T-helper 1 cell (primary cell): ENCODE results near the gene RBBP6.
"Not testable (repeated sequence)": the region's sequence is repeated elsewhere in the genome, so short reads cannot be mapped to it uniquely, and the experiment has no call there.

Source experiments
- DNase-seq, 5 donors: peaks; one replicate each; pipeline ENCODE4 v3.0.0-alpha.2; 2012 to 2020
- total RNA-seq, 4 donors: gene quantifications; one replicate each; lab custom pipeline; 2026; lab: John Stamatoyannopoulos, UW

RBBP6 gene, protein sequence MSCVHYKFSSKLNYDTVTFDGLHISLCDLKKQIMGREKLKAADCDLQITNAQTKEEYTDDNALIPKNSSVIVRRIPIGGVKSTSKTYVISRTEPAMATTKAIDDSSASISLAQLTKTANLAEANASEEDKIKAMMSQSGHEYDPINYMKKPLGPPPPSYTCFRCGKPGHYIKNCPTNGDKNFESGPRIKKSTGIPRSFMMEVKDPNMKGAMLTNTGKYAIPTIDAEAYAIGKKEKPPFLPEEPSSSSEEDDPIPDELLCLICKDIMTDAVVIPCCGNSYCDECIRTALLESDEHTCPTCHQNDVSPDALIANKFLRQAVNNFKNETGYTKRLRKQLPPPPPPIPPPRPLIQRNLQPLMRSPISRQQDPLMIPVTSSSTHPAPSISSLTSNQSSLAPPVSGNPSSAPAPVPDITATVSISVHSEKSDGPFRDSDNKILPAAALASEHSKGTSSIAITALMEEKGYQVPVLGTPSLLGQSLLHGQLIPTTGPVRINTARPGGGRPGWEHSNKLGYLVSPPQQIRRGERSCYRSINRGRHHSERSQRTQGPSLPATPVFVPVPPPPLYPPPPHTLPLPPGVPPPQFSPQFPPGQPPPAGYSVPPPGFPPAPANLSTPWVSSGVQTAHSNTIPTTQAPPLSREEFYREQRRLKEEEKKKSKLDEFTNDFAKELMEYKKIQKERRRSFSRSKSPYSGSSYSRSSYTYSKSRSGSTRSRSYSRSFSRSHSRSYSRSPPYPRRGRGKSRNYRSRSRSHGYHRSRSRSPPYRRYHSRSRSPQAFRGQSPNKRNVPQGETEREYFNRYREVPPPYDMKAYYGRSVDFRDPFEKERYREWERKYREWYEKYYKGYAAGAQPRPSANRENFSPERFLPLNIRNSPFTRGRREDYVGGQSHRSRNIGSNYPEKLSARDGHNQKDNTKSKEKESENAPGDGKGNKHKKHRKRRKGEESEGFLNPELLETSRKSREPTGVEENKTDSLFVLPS (N-terminal part only)
- 160 to 205 (median 168) reads per million in 4 donors for total RNA-seq

DNA sequence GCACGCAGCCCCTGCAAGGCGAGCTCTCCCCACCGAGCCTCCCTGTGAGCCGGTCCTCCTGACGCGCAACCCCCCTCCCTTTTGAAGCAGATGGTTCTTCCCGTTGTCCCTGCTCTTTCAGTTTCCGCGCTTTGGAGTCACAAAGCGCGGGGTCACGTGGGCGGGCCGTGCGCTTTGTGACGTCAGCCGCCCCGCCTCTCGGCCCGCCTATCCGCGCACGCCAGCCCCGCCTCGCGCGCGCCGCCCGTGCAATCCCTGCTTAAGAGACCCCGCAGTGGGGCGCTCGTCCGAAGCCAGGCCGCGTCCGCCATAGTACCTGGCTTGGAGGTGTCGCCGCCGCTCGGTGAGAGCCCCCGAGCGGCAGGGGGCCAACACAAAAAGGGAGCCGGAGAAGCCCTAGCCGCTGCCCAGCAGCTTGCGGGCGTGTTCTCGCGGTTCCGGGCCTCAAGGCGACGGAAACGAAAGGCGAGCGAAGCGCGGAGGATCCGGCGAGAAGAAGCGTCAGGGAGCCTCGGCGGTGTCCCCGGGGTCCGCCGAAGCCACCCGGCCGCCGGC, at the start of gene RBBP6:
TSS of gene RBBP6 (plus strand) at position 272 of the 555 bp plus-strand sequence. CDS start 1,061 bp downstream, outside the sequence.
- peak; percentile 87 to 95 (median 90) for DNase-seq

DNA sequence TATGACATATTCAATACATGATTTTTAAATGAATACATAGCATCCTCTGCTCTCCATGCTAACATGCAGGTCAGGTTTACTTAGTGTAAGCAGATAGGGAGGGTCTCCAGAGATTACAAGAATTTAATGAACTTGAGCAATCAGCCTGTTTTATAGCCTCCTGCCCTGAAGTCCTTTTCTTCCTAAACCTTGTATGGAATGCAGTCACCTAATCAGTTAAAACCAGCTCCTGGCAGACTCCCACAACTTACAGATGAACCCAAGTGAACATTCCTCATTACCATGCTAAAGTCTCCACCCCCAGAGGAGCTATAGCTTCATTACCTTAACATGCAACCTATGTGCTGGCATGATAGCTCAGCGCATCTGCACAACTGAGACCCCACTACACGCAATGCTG, 48.5 kb upstream of the RBBP6 start:
- no peak for DNase-seq

DNA sequence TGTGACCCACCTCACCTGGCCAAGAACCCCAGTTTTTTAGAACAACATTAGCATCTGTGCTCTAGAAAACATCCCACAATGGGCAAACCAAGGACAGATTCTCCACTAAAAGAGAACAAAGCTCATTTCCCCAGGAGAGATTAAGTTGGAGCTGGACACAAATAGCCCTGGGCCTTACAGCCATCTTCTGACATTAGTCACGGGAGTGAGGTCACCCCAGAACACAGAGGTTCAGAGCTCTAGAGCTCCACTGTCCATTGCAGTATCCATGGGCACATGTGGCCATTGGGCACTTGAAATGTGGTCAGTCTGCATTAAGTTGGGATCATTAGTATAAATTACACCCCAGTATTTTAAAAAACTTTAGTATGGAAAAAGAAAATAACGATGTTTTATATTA, 47.6 kb upstream of the RBBP6 start:
- DNase-seq = no peak

DNA sequence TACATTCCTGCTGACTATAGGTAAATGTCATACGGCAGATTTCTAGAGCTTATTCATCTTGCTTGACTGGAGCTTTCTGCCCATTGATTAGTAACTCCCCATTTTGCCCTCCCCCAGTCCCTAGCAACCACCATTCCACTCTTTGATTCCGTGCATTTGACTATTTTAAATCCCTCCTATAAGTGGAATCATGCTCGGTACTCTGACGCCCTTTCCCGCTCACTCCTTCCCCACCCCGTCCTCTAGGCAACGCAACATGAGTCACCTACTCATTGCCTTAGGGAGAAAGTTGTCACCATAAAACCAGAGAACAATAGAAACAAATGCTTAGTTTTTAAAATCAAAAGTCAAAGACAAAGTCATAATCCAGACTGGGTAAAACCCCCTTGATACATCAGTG, 45.5 kb upstream of the RBBP6 start:
- DNase-seq = no peak

DNA sequence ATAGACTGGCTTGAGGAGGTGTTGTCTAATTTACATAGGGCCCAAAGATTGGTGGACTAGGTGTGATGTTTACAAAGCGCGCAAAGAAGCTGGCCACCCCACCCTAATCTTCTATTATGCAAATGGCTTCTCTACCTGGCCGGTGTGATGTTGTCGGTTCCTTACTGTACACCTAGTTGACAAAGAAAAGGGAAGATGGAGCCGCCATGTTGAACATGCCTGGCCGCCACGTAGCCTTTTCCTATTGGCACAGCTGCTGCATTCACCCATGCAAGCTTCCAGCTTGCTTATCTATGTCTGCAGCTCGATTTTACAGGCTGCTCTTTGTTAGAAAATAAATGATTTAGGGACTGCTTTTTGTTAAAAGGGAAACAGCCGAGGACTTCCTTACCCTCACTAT, 44.2 kb upstream of the RBBP6 start:
- not testable (repeated sequence) for DNase-seq

DNA sequence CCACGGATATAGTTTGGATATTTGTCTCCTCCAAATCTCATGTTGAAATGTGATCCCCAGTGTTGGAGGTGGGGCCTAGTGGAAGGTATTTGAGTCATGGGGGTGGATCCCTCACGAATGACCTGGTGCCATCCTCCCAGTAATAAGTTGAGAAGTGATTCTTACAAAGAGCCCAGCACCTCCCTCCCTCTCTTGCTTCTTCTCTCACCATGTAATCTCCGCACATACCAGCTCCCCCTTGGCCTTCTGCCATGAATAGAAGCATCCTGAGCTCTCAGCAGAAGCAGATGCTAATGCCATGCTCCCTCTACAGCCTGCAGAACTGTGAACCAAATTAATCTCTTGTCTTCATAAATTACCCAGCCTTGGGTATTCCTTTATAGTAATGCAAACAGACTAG, 41.9 kb upstream of the RBBP6 start:
- DNase-seq = no peak

DNA sequence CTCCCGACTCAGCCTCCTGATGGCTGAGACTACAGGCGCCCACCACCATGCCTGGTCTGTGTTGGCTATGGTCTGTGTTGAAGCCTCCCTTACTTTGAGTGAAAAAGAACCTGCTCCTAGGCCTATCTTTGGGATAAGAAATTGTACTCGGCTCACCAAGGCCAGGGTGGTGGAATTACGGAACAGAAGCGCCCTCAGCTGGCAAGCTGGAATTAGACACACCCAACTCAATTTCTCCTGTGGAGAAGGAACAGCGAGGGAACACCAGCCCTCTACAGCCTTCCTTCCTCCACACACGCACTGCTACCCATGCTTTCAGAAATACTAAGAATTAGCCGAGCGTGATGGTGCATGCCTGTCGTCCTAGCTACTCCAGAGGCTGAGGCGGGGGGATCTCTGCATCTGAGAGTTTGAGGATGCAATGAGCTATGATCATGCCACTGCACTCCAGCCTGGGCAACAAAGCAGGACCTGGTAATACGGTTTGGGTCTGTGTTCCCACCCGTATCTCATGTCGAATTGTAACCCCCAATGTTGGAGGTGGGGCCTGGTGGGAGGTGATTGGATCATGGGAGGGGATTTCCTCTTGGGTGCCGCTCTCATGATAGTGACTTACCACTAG, 40.1 kb upstream of the RBBP6 start:
- no peak for DNase-seq

DNA sequence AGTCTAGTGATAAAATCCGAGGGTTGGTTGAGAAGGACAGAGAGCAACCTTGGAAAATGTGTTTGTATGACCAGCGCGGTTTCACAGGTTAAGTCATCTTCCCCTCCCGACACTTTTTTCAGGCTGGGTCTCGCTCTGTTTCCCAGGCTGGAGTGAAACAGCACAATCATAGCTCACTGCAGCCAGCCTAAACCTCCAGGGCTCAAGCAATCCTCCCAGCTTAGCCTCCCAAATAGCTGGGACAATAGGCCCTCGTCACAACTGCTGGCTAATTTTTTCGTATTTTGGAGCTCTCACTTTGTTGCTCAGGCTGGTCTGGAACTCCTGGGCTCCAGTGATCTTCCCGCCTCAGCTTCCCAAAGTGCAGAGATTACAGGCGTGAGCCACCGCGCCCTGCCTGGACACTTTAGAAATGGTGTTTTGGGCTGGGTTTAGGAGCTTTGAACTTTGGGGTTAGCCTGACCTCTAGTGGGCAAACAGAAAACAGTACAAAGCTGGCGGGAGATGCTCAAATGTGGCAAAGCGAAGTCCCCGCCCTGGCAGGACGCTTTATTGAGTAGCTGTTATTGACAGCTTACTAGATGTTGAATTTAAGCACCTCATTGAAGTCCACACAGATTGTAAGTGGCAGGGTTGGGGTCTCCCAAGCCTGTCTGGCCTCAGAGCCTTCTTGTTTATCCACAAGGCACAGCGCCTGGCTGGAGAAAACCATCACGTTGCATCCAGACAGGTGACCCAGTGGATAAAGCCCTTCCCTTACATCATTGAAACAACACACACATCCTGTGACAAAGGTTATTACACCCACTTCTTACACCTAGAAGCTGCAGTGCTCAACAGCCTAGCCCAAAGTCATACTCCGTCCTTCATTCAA, 34.7 kb upstream of the RBBP6 start:
- DNase-seq = peak; percentile 14 to 55 (median 28)

DNA sequence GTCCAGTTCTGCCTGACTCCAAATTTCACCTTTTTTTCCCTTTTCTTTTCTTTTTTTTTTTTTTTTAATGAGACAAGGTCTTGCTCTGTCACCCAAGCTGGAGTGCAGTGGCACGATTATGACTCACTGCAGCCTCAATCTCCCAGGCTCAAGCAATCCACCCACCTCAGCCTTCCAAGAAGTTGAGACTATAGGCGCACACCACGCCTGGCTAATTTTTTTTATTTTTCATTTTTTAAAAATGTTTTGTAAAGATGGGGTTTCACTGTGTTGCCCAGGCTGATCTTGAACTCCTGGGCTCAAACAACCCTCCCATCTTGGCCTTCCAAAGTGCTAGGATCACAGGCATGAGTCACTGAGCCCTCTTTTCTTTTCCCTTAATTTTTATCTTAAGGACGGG, 33.4 kb upstream of the RBBP6 start:
- no peak for DNase-seq

DNA sequence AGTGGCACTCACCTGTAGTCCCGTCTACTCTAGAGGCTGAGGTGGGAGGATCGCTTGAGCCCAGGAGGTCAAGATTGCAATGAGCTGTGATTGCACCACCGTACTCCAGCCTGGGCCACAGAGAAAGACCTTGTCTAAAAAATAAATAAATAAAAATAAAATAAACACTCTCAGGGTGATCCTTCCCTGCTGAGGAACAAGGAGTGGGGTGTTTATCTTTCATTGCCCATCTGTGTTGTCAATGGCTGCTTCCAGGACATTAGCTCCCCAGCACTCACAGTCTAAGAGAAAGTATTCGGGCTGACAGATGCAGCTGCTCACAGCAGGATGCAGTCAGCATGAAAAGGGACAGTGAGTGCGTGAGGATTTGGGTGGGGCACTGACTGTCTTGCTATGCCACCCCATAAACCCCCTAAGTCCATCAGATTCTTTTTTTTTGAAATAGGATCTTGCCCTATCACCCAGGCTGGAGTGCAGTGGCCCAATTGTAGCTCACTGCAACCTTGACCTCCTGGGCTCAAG, 31.3 kb upstream of the RBBP6 start:
- DNase-seq = no peak

DNA sequence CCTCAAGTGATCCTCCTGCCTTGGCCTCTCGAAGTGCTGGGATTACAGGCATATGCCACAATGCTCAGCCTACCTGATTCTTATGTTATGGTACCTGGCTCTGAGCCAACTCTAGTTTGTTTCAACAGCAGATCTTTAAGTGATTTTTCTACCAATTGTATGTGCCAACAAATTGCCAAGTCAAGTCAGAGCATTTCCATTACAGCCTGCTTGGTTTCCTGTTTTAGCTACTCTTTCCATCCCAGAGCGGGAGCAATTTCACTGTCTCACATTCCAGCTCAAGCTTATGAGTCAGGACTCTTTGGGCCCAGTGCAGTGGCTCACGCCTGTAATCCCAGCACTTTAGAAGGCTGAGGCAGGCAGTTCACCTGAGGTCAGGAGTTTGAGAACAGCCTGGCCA, 30.8 kb upstream of the RBBP6 start:
- DNase-seq = no peak

DNA sequence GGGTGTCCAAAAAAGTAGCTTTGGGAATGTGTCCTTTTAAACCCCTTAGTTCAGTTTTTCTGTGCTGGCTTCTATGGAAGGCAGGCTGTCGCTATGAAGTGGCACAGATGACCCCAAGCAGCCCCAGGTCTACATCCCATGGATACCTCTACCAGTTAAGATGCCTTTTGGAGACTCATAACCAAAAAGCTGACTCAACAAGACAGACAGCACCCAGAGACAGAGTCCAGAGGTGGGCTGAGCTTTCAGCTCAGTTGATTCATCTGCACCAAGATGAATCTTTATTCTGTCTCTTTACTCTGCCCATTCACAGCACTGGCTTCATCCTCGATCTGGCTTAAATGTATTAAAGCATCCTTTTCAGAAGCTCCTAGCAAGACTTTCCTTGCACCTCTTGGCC, 29.8 kb upstream of the RBBP6 start:
- DNase-seq = no peak

DNA sequence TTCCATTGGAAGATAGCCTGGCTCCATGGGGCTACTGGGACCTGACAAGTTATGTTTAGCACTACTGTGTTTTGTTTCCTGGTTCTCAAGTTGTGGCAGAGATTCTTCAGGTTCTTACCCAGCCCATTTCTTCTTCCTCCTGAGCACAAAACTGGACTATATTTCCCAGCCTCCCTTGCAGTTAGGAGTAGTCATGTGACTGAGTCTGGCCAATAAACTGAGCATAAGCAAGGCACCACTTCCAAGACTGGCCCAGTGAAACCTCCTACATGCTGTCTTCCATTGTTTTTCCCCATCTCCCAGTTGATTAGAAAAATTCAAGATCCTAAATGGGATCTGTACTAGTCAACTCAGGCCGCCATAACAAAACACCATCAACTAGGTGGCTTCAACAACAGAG, 28.2 kb upstream of the RBBP6 start:
- DNase-seq = no peak

DNA sequence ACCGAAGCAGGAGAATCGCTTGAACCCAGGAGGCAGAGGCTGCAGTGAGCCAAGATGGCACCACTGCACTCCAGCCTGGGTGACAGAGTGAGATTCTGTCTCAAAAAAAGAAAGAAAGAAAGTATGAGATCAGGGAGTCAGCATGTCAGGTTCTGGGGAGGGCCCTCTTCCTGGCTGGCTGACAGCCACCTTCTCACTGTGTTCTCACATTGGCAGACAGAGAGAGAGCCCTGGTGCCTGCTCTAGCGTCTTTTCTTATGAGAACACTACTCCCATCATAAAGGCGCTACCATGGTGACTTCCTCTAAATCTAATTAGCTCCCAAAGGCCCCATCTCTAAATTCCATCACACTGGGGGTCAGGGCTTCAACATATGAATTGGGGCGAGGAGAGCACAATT, 27.6 kb upstream of the RBBP6 start:
- DNase-seq = no peak

DNA sequence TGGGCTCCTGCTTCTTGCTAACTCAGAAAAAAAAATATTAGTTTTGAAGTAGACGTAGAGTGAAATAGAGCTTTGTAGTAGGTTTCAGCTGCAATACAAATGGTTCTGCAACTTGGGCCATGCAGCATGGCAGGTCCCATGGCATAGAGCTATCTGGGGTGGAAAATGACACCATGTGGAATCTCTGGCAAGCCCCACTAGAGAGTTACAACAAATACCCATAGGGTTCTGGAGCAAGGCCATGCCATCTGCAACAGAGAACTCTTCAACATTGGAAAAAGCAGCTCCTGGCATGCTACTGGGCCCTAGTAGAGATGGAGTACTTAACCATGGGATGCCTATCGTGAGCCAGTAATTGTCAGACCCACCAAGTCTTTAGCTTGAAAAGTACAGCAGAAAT, 25.3 kb upstream of the RBBP6 start:
- no peak for DNase-seq

DNA sequence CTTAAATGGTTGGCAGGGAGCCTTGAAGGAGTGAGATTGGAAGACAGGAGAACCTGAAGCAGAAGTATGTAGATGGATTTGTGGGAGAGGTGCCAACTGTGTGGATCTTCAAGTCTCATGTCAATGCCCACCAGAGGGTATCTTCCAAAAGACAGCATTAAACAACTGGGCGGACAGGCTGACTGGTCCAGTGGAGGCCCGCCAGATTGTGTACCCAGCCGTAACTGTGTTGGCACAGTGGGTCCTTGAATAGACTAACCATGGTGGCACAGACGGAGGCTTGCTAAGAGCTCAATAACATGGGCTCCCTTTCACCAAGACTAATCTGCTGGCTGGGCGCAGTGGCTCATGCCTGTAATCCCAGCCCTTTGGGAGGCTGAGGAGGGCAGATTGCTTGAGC, 24.2 kb upstream of the RBBP6 start:
- no peak for DNase-seq

DNA sequence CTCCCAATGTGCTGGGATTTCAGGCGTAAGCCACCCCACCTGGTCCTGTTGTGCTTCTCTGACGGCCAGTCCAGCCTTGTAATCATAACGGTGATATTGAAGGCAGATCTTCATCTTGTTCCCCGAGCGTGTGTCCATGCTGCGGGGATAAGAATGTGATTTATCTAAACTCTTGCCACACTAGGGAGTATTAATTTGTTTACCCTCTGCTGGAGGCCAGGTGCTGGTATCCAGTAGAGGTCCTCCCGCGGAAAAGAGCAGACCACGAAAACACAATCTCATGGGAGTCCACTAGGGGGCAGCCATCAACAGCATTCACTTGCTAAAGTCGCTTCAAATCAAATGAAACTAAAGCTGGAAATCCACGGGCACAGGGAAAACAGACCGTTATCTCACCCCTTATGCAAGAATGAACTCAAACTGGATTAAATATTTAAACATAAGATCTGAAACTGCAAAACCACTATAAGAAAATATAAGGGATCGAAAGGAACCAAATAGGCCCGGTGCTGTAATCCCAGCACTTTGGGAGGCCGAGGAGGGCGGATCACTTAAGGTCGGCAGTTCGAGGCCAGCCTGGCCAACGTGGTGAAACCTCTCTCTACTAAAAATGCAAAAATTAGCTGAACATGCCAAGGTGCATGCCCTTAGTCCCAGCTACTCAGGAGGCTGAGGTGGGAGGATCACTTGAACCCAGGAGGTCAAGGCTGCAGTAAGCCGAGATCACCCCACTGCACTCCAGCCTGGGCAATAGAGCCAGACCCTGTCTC, 22.3 kb upstream of the RBBP6 start:
- peak; percentile 35 to 68 (median 55) for DNase-seq

DNA sequence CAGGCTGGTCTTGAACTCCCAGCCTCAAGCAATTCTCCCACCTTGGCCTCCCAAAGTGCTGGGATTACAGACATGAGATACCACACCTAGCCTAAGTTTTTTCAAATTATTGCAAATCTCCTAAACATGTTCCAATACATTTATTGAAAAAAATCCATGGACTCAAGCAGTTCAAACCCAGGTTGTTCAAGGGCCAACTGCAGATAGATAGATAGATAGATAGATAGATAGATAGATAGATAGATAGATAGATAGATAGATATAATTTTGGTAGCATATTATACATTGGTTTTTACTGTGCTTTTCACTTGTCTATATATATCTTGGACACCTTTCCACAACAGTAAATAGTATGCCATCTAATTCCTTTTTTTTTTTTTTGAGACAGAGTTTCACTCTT, 20.9 kb upstream of the RBBP6 start:
- no peak for DNase-seq

DNA sequence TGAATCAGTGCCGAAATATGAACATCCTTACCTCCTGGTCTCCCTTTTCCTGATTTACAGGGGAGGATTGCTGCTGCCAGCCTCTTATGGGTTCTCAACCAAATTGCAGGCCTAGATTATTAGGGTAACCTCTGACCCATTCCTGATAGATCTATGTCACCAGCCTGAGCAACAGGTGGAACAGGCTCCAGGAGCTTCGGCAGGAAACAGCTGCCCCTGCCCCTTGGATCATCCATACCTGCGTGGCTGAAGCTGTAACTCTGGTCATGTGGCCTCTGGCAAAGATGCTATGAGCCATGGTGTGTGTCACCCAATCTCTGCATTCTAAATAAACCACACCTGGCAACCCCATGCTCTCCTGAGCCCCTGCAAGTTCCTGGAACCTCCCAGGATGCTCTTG, 18.4 kb upstream of the RBBP6 start:
- no peak for DNase-seq

DNA sequence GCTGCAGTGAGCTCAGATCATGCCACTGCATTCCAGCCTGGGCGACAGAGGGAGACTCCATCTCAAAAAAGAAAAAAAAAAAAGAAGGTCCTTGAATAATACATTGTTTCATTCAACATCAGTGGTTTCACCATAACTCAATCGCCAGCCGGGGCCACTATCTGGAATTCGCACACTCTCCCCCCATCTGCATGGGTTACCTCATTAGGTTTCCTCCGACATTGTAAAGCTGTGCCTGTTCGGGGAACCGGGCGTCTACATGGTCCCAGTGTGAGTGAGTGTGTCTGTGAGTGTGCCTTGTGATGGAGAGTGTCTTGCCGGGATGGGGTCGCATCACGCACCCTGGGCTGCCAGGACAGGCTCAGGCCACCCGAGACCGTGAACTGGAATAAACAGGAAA, 16.6 kb upstream of the RBBP6 start:
- DNase-seq = no peak

DNA sequence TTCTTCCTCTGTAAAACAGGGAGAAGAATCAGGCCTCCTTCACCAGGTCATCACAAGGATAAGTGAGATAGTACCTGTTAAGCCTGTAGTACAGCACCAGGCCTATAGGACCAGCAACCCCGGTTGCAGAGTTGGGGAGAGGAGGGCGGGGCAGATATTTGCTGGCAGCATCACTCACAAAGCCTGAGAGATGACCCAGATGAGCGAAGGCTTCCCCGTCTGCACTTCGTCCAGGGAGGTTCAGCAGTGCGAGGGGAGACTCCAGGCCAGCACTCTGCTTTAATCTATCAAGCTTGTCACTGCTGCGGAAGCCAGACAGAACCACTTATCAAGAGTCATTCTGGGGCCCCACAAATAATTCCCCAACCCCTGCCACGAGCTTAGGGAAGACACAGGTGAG, 15.8 kb upstream of the RBBP6 start:
- no peak for DNase-seq
